ENCODE results near the gene SYT13.

Gene SYT13

GRCh38 chr11:45313171-45313865 is 27.2 kb upstream of the SYT13 start:
- DNase-seq (ENCODE audit: low read depth): no peak

GRCh38 chr11:45305874-45306623 is 19.9 kb upstream of the SYT13 start:
- no peak for DNase-seq (ENCODE audit: low read depth)

GRCh38 chr11:45304992-45305335 is 18.8 kb upstream of the SYT13 start:
- no peak for DNase-seq (ENCODE audit: low read depth)

- no peak for DNase-seq (ENCODE audit: low read depth)
Observed at GRCh38 chr11:45304111-45304991, 18.2 kb upstream of the SYT13 start.

- DNase-seq (ENCODE audit: low read depth): no peak
Observed at GRCh38 chr11:45303316-45303715, 17.2 kb upstream of the SYT13 start.

GRCh38 chr11:45301537-45302246 is 15.6 kb upstream of the SYT13 start:
- DNase-seq (ENCODE audit: low read depth): no peak

- no peak for DNase-seq (ENCODE audit: low read depth)
Observed at GRCh38 chr11:45300715-45301114, 14.6 kb upstream of the SYT13 start.

GRCh38 chr11:45298718-45299117 is 12.6 kb upstream of the SYT13 start:
- DNase-seq (ENCODE audit: low read depth): no peak

GRCh38 chr11:45296075-45296474 is 9.9 kb upstream of the SYT13 start:
- DNase-seq (ENCODE audit: low read depth): no peak

GRCh38 chr11:45294499-45294898 is 8.4 kb upstream of the SYT13 start:
- no peak for DNase-seq (ENCODE audit: low read depth)

GRCh38 chr11:45293566-45294192 is 7.5 kb upstream of the SYT13 start:
- peak; percentile 34 for DNase-seq (ENCODE audit: low read depth)

GRCh38 chr11:45290586-45290985 is 4.4 kb upstream of the SYT13 start:
- DNase-seq (ENCODE audit: low read depth): no peak

- DNase-seq (ENCODE audit: low read depth): no peak
Observed at GRCh38 chr11:45289369-45289768, 3.2 kb upstream of the SYT13 start.

- no peak for DNase-seq (ENCODE audit: low read depth)
Observed at GRCh38 chr11:45288339-45288738, 2.2 kb upstream of the SYT13 start.

GRCh38 chr11:45287316-45287903 is 1.3 kb upstream of the SYT13 start:
- no peak for DNase-seq (ENCODE audit: low read depth)

- no peak for DNase-seq (ENCODE audit: low read depth)
Observed at GRCh38 chr11:45285250-45285828, 802 bp downstream of the SYT13 start.

- no peak for DNase-seq (ENCODE audit: low read depth)
Observed at GRCh38 chr11:45282081-45282480, 4.1 kb downstream of the SYT13 start.

- DNase-seq (ENCODE audit: low read depth): no peak
Observed at GRCh38 chr11:45280449-45280848, 5.7 kb downstream of the SYT13 start.

GRCh38 chr11:45279645-45280044 is 6.5 kb downstream of the SYT13 start:
- no peak for DNase-seq (ENCODE audit: low read depth)

GRCh38 chr11:45278714-45279113 is 7.4 kb downstream of the SYT13 start:
- DNase-seq (ENCODE audit: low read depth): no peak

GRCh38 chr11:45275828-45276227 is 10.3 kb downstream of the SYT13 start:
- no peak for DNase-seq (ENCODE audit: low read depth)
